ENCODE data around the gene ATP8B3. TPM values are rescaled to one million over a fixed set of nuclear protein-coding genes. Genes with fewer than 3 reads are reported as not detected.

The ATP8B3 gene
- total and polyA plus RNA-seq, 8 donors, result 0.15 to 1.4 (median 0.80) TPM; not detected in 4

- H3K4me3 ChIP-seq, result peak overlapping the region in 1 of 4 donors; percentile 32
- H3K9me3 ChIP-seq, result no peaks in the 10 kb centered on the region
- no peak for TF ChIP-seq EP300 (IDR thresholded peaks at IDR 0.05)
- TF ChIP-seq POLR2AphosphoS5 (IDR thresholded peaks at IDR 0.05), result no peak
- no peak for TF ChIP-seq POLR2A (IDR thresholded peaks at IDR 0.05)
- TF ChIP-seq CTCF (IDR thresholded peaks at IDR 0.05), result no peak
- 8 to 18% (median 12%) methylated on average over 23 to 29 of the region's 29 CpGs for WGBS, 5 donors
- peaks cover 63 to 97% (median 89%) of the 10 kb centered on the region in 3 donors for H3K27me3 ChIP-seq
- DNase-seq, result no peak
- H3K27ac ChIP-seq, result no peak overlapping the region
- no peaks in the 10 kb centered on the region for H3K36me3 ChIP-seq
- intact Hi-C loops (cut with DNase I; ENCODE audit: low total_unique reads), result no loop called here
- peaks cover 5 to 46% (median 37%) of the 10 kb centered on the region in 4 donors for H3K4me1 ChIP-seq
Measured at GRCh38 chr19:1756705-1757465, 55.2 kb downstream of the ATP8B3 start.

GRCh38 chr19:1756264-1756663 is 55.8 kb downstream of the ATP8B3 start:
- TF ChIP-seq CTCF (IDR thresholded peaks at IDR 0.05) (no peak), POLR2AphosphoS5 (IDR thresholded peaks at IDR 0.05) (no peak), POLR2A (IDR thresholded peaks at IDR 0.05) (no peak), EP300 (IDR thresholded peaks at IDR 0.05) (no peak)
- Histone ChIP-seq H3K27ac (no peak overlapping the region), H3K4me3 (peak overlapping the region in 1 of 4 donors; percentile 44), H3K4me1 (peaks cover 5 to 46% (median 37%) of the 10 kb centered on the region in 4 donors), H3K9me3 (no peaks in the 10 kb centered on the region), H3K27me3 (peaks cover 64 to 97% (median 89%) of the 10 kb centered on the region in 3 donors), H3K36me3 (no peaks in the 10 kb centered on the region)
- intact Hi-C loops (cut with DNase I; ENCODE audit: low total_unique reads), result no loop called here
- 6 to 12% (median 9%) methylated on average over 14 to 20 of the region's 20 CpGs for WGBS, 5 donors
- DNase-seq, result no peak

GRCh38 chr19:1755467-1756171 is 56.5 kb downstream of the ATP8B3 start:
- DNase-seq, result no peak
- intact Hi-C loops (cut with DNase I; ENCODE audit: low total_unique reads), result no loop called here
- 2 to 7% (median 4%) methylated on average over 22 to 43 of the region's 43 CpGs for WGBS, 5 donors

More at GRCh38 chr19:1755467-1756171, 56.5 kb downstream of the ATP8B3 start:
- no peaks in the 10 kb centered on the region for H3K9me3 ChIP-seq
- H3K4me3 ChIP-seq, result peak overlapping the region in 2 of 4 donors; percentile 14 to 44
- TF ChIP-seq EP300 (IDR thresholded peaks at IDR 0.05), result no peak
- TF ChIP-seq CTCF (IDR thresholded peaks at IDR 0.05), result no peak
- no peak for TF ChIP-seq POLR2AphosphoS5 (IDR thresholded peaks at IDR 0.05)
- peaks cover 5 to 46% (median 37%) of the 10 kb centered on the region in 4 donors for H3K4me1 ChIP-seq
- H3K27ac ChIP-seq, result no peak overlapping the region
- peaks cover 70 to 97% (median 89%) of the 10 kb centered on the region in 3 donors for H3K27me3 ChIP-seq
- H3K36me3 ChIP-seq, result no peaks in the 10 kb centered on the region
